Upper lobe of right lung (tissue), 1 donor: ENCODE data around the gene INAFM2. TPM values are rescaled to one million over a fixed set of nuclear protein-coding genes. Genes with fewer than 3 reads are reported as not detected.

Experiments used
- ATAC-seq: fragments of 200-7000 bp; cut with Tn5 transposase; one replicate; pipeline ENCODE4 v1.9.1; 2020; ENCODE audit warnings: mild to moderate bottlenecking, moderate library complexity
- DNase-seq: peaks from one replicate; pipeline ENCODE4 v3.0.0-alpha.2; 2020
- H3K27ac ChIP-seq: fragments of 200-600 bp; one replicate; pipeline ENCODE4 v1.8.0; 2022
- H3K27me3 ChIP-seq: fragments of 200-600 bp; one replicate; pipeline ENCODE4 v1.8.0; 2022; ENCODE audit warnings: mild to moderate bottlenecking
- H3K36me3 ChIP-seq: fragments of 200-600 bp; one replicate; pipeline ENCODE4 v1.8.0; 2022
- H3K4me1 ChIP-seq: fragments of 200-600 bp; one replicate; pipeline ENCODE4 v1.8.0; 2022
- H3K4me3 ChIP-seq: fragments of 200-600 bp; one replicate; pipeline ENCODE4 v1.8.0; 2022; ENCODE audit warnings: mild to moderate bottlenecking
- H3K9me3 ChIP-seq: fragments of 200-600 bp; one replicate; pipeline ENCODE4 v1.8.0; 2022
- CTCF ChIP-seq: fragments of 200-600 bp; IDR thresholded peaks from one replicate; pipeline ENCODE4 v1.8.0; 2022; ENCODE audit warnings: antibody characterized with exemption
- intact Hi-C: fragments of 100-400 bp; cut with DNase I; formaldehyde crosslinking; loops from one replicate; pipeline ENCODE4 v1.11.0; 2022
- total RNA-seq: library from RNA; stranded (reverse); fragmentation: NEBNext Ultra II Directional; extraction: Animal tissue kit (Norgen Biotek cat#: 25700); gene quantifications from one replicate; pipeline ENCODE4 v1.2.1, GENCODE V29; 2021
- donor health status: DM: no; HTN: yes; CAD: no; lungs with severe emphysema.

INAFM2 gene
- total RNA-seq, 1 donor from 2014 or later = 39.5 TPM

- no peak for TF ChIP-seq CTCF
- H3K4me3 ChIP-seq = no peak overlapping the region
- peak overlapping the region; percentile 24 for H3K27ac ChIP-seq
- H3K4me1 ChIP-seq = peaks cover 89% of the 10 kb centered on the region
- no peaks in the 10 kb centered on the region for H3K27me3 ChIP-seq
- ATAC-seq = no peak
- DNase-seq = no peak
- peaks cover 16% of the 10 kb centered on the region for H3K36me3 ChIP-seq
- intact Hi-C loops = no loop called here
- no peaks in the 10 kb centered on the region for H3K9me3 ChIP-seq
These were observed 12.6 kb downstream of the INAFM2 start for GRCh38 chr15:40335938-40336743.

GRCh38 chr15:40336744-40337122 lies 13.2 kb downstream of the INAFM2 start:
- Histone ChIP-seq H3K4me1 (peaks cover 89% of the 10 kb centered on the region), H3K36me3 (peaks cover 16% of the 10 kb centered on the region), H3K4me3 (no peak overlapping the region), H3K27me3 (no peaks in the 10 kb centered on the region), H3K27ac (no peak overlapping the region), H3K9me3 (no peaks in the 10 kb centered on the region)
- intact Hi-C loops = no loop called here
- ATAC-seq (no peak), DNase-seq (no peak)
- no peak for TF ChIP-seq CTCF

GRCh38 chr15:40337597-40337996 lies 14.1 kb downstream of the INAFM2 start:
- no peak for TF ChIP-seq CTCF
- H3K4me3 ChIP-seq = peak overlapping the region; percentile 8
- H3K27me3 ChIP-seq = no peaks in the 10 kb centered on the region
- ATAC-seq = no peak
- intact Hi-C loops = no loop called here
- H3K36me3 ChIP-seq = peaks cover 16% of the 10 kb centered on the region
- H3K27ac ChIP-seq = peak overlapping the region; percentile 12
- no peaks in the 10 kb centered on the region for H3K9me3 ChIP-seq
- DNase-seq = no peak
- H3K4me1 ChIP-seq = peaks cover 91% of the 10 kb centered on the region

- Histone ChIP-seq H3K27me3 (no peaks in the 10 kb centered on the region), H3K4me3 (no peak overlapping the region), H3K4me1 (peaks cover 91% of the 10 kb centered on the region), H3K9me3 (no peaks in the 10 kb centered on the region), H3K36me3 (peaks cover 16% of the 10 kb centered on the region), H3K27ac (peak overlapping the region; percentile 95)
- TF ChIP-seq CTCF = peak; percentile 77
- intact Hi-C loops = no loop called here
- DNase-seq (peak; percentile 89), ATAC-seq (peak; percentile 52)
These were observed 14.7 kb downstream of the INAFM2 start for GRCh38 chr15:40338041-40338657.

GRCh38 chr15:40338921-40339620 lies 15.6 kb downstream of the INAFM2 start:
- Histone ChIP-seq H3K27ac (peak overlapping the region; percentile 95), H3K36me3 (peaks cover 16% of the 10 kb centered on the region), H3K4me1 (peaks cover 87% of the 10 kb centered on the region), H3K4me3 (peak overlapping the region; percentile 60), H3K9me3 (no peaks in the 10 kb centered on the region), H3K27me3 (no peaks in the 10 kb centered on the region)
- DNase-seq = no peak
- intact Hi-C loops = no loop called here
- ATAC-seq = peak; percentile 30
- TF ChIP-seq CTCF = no peak
